Thyroid gland (tissue), 4 donors: ENCODE measurements around the gene MLXIPL.

ENCODE experiments used
- CTCF ChIP-seq, 6 experiments: fragments of 200-600 bp in 3 of 6; fragments of 450-650 bp in 3 of 6; sonication (generic) in 3 of 6; IDR thresholded peaks; one replicate each; pipeline ENCODE4 v1.5.1; 2016 to 2019; ENCODE audit warnings: antibody characterized with exemption in 6 of 6, mild to moderate bottlenecking in 2 of 6, inconsistent platforms in 1 of 6, moderate library complexity in 1 of 6
- POLR2A ChIP-seq, 2 donors: fragments of 450-650 bp; IDR thresholded peaks; one replicate each; pipeline ENCODE4 v1.6.1; 2017; ENCODE audit warnings: antibody characterized with exemption in 2 of 2, mild to moderate bottlenecking in 2 of 2, moderate library complexity in 1 of 2

GRCh38 chr7:73646785-73647724 lies 22.7 kb upstream of the MLXIPL start:
- TF ChIP-seq CTCF (IDR thresholded peaks at IDR 0.05) (no peak), POLR2A (IDR thresholded peaks at IDR 0.05) (no peak)
